LoVo (cell line): ENCODE data around the gene NOC3L.
A peak's percentile ranks its signal among the peaks of the same experiment; 100 is the strongest.
"Not testable (repeated sequence)": the region's sequence is repeated elsewhere in the genome, so short reads cannot be mapped to it uniquely, and the experiment has no call there.

Source experiments
- DNase-seq: peaks from one replicate; pipeline ENCODE4 v3.0.0-alpha.2; 2016; ENCODE audit warnings: low spot score

NOC3L gene, protein sequence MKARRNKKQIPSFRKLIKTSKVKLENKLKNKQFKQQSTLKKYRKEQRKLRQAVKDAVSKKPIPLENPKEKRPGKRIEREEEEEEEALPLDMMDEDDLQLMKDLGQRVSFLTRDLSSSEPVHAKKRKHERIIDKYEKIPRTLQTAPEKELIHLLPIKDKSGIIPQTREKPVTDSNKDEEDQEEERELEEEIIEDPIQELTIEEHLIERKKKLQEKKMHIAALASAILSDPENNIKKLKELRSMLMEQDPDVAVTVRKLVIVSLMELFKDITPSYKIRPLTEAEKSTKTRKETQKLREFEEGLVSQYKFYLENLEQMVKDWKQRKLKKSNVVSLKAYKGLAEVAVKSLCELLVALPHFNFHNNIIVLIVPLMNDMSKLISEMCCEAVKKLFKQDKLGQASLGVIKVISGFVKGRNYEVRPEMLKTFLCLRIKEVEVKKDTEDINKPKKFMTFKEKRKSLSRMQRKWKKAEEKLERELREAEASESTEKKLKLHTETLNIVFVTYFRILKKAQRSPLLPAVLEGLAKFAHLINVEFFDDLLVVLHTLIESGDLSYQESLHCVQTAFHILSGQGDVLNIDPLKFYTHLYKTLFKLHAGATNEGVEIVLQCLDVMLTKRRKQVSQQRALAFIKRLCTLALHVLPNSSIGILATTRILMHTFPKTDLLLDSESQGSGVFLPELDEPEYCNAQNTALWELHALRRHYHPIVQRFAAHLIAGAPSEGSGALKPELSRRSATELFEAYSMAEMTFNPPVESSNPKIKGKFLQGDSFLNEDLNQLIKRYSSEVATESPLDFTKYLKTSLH

GRCh38 chr10:94362360-94363250 is at the start of gene NOC3L:
Gene NOC3L, minus strand, starts transcription at chr10:94362939. Its CDS starts 101 bp downstream, at chr10:94362838.
- DNase-seq, result peak; percentile 97

- DNase-seq, result no peak
Measured at GRCh38 chr10:94412449-94412848, 49.7 kb upstream of the NOC3L start.

- DNase-seq, result no peak
Measured at GRCh38 chr10:94411304-94411703, 48.6 kb upstream of the NOC3L start.

GRCh38 chr10:94409021-94409657 is 46.4 kb upstream of the NOC3L start:
- no peak for DNase-seq

GRCh38 chr10:94407668-94408067 is 44.9 kb upstream of the NOC3L start:
- no peak for DNase-seq

GRCh38 chr10:94405406-94405805 is 42.7 kb upstream of the NOC3L start:
- DNase-seq, result no peak

GRCh38 chr10:94403380-94404213 is 40.9 kb upstream of the NOC3L start:
- peak; percentile 73 for DNase-seq

- DNase-seq, result peak; percentile 9
Measured at GRCh38 chr10:94402843-94403379, 40.2 kb upstream of the NOC3L start.

GRCh38 chr10:94402204-94402842 is 39.6 kb upstream of the NOC3L start, which contains the start of gene TBC1D12:
Gene TBC1D12, plus strand, starts transcription at chr10:94402541. Its CDS starts 73 bp downstream, at chr10:94402614.
- DNase-seq, result peak; percentile 98

GRCh38 chr10:94398762-94399161 is 36.0 kb upstream of the NOC3L start:
- DNase-seq, result no peak

GRCh38 chr10:94397549-94398370 is 35.0 kb upstream of the NOC3L start:
- no peak for DNase-seq

DNA sequence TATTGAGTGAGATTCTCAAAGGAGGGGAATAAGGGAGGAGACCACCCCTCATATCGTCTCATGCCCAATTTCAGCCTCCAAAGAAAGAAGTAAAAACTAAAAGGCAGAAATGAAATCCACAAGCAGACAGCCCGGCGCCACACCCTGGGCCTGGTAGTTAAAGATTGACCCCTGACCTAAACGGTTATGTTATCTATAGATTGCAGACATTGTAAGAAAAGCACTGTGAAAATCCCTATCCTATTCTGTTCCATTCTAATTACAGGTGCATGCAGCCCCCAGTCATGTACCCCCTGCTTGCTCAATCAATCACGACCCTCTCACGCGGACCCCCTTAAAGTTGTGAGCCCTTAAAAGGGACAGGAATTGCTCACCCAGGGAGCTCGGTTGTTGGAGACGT is 29.4 kb upstream of the NOC3L start:
- DNase-seq, result not testable (repeated sequence)

GRCh38 chr10:94385733-94386132 is 23.0 kb upstream of the NOC3L start:
- DNase-seq, result not testable (repeated sequence)

DNA sequence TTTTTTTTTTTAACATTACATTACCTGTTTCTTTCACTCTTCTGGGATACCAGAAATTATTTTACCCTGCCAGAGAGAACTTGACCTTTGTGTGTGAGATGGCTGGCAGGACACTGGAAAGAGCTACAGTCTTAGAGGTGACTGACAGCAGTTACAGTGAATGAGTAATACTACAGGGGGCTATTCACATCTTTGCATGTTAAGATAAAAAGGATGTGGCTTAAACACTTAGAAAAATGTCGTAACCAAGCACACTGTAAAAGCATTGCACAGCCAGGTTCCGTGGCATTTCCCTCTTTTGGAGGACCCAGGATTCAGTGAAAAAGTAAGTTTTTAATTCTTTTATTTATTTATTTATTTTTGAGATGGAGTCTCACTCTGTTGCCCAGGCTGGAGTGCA is 20.8 kb upstream of the NOC3L start:
- no peak for DNase-seq

DNA sequence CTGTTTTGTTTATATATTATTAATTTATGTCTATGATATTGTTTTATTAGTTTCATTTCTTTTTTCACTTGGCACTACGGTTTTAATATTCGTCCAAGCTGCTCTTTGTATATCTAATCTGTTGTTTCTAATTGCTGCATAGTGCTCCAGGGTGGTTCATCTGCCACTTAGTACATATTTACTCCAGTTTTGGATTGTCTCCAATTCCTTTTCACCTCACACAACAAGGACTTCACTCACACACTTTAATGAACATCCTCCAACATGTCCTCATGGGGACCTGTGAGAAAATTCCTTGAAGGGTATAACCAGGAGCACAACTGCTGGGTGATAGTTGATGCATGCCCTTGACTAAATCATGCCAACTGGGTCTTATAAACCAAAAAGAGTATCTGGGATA is 14.1 kb upstream of the NOC3L start:
- DNase-seq, result no peak

GRCh38 chr10:94375374-94375773 is 12.6 kb upstream of the NOC3L start:
- no peak for DNase-seq

- DNase-seq, result no peak
Measured at GRCh38 chr10:94370501-94370900, 7.8 kb upstream of the NOC3L start.

DNA sequence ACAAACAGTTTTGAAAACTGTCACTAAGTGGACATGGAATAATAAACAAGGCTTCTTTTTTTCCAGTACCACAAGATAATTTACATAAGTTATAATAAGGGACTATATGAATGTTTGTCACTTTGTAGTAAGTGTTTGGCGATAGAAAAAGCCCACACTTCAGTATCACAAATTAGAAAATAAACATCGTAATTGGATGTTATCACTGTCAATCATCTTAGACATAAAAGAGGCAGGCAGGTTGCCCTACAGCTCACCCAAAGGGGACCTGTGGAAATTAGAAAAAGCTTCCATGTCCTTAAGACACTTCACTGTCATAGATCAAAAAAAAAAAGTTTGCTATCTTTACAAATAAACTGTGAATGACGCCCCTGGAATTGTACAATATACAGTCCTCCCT is 3.6 kb upstream of the NOC3L start:
- no peak for DNase-seq

DNA sequence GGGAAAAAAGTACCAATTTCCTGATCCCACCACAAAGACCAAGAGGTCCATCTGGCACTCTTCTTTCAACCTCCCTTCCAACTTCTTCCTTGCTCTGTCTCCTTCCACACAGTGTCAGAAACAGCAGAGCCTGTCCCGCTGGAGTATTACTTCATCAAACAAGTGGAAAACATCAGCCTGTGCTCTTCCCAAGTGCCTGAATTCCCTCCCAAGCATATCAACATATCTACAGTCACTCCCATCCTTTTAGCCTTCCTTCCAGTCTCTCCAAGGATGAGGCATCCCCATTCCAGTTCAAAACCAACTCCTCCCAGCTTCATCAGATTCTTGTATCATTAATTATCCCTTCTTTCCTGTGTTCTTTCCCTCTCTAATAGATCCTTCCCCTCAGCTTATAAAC is 1.7 kb upstream of the NOC3L start:
- no peak for DNase-seq
